Measurements from ENCODE around the gene SLC38A9.

DNA sequence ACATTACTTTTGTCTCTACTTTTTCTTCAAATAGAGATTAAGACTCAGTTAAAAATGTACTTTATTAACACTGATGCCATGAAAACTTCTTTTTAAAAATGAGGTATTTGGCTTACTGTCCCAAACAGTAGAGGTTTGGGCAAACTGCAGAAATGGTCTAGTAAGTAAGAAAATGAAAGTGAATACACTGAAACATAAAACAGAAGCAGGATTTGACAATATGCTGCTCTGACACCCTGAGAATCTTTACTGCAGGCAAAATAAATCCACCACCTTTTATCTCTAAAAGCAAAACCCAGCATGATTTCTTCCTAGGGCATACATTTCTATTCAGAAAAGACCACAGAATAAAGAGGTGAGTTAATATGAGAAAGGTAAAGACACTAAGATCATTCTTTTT is 86.2 kb downstream of the SLC38A9 start:
- TF ChIP-seq ZFPM2 (CRISPR knock-in tag; IDR thresholded peaks at IDR 0.05) (no peak), E2F1 (CRISPR knock-in tag; IDR thresholded peaks at IDR 0.05) (no peak), ESRRA (IDR thresholded peaks at IDR 0.05; ENCODE audit: borderline replicate concordance, low read depth) (no peak), POLR2A (conservative IDR thresholded peaks at IDR 0.05) (no peak), CTBP1 (IDR thresholded peaks at IDR 0.05; ENCODE audit: borderline replicate concordance) (no peak), BRCA1 (IDR thresholded peaks at IDR 0.05) (no peak), BRCA1 (CRISPR knock-in tag; IDR thresholded peaks at IDR 0.05) (no peak), PATZ1 (CRISPR knock-in tag; IDR thresholded peaks at IDR 0.05; ENCODE audit: borderline replicate concordance) (no peak), IFI16 (CRISPR knock-in tag; IDR thresholded peaks at IDR 0.05) (no peak)
- TF ChIP-seq, protein P1, sequence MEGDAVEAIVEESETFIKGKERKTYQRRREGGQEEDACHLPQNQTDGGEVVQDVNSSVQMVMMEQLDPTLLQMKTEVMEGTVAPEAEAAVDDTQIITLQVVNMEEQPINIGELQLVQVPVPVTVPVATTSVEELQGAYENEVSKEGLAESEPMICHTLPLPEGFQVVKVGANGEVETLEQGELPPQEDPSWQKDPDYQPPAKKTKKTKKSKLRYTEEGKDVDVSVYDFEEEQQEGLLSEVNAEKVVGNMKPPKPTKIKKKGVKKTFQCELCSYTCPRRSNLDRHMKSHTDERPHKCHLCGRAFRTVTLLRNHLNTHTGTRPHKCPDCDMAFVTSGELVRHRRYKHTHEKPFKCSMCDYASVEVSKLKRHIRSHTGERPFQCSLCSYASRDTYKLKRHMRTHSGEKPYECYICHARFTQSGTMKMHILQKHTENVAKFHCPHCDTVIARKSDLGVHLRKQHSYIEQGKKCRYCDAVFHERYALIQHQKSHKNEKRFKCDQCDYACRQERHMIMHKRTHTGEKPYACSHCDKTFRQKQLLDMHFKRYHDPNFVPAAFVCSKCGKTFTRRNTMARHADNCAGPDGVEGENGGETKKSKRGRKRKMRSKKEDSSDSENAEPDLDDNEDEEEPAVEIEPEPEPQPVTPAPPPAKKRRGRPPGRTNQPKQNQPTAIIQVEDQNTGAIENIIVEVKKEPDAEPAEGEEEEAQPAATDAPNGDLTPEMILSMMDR (IDR thresholded peaks at IDR 0.05 in 2 of 3, conservative IDR thresholded peaks at IDR 0.05 in 1 of 3; ENCODE audit: insufficient read depth in 2 of 3, low read depth in 1 of 3, low read length in 3 of 3): no peak
